Measurements from ENCODE around the gene NAB2.

The NAB2 gene

DNA sequence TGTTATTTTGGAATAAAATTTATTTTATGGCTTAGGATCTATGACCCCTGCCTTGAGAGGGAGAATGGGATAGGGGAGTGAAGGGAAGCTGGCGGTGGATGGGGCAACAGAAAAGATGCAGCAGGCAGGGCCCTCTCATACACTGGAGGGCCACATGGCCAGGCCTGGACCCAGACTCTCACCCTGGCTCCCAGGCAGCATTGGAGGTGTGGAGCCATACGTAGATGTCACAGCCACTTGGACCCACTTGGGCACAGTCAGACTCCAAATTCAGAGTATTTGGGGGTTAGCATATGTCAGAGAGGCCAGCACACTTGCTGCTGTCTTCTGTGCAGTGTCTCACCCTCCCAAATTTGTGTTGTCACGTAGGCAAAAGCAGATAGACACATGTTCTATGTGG lies 6.5 kb downstream of the NAB2 start:
- no peak for DNase-seq

DNA sequence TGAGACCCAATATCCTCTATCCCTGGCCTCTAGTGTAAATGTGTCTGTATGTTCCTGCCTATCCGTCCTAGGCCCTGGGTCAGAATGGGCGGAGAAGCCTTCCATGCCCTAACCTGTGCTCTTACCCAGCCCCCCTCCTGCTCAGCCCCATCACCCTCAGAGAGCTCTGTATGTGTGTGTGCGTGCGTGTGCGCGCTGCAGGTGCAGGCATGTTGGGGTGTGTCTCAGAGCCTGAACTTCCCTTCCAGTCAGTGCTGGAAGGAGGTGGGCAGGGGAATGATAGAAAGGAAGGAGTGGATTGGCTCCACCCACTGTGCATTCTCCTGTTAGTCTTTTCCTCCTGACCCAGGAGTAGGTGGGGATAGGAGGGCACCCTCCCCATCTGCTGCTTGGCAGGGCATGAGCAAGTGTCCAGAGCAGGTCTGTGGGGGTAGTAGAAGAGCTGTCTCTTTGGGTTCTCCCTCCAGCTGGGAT lies 7.2 kb downstream of the NAB2 start:
- peak; percentile 87 for DNase-seq

DNA sequence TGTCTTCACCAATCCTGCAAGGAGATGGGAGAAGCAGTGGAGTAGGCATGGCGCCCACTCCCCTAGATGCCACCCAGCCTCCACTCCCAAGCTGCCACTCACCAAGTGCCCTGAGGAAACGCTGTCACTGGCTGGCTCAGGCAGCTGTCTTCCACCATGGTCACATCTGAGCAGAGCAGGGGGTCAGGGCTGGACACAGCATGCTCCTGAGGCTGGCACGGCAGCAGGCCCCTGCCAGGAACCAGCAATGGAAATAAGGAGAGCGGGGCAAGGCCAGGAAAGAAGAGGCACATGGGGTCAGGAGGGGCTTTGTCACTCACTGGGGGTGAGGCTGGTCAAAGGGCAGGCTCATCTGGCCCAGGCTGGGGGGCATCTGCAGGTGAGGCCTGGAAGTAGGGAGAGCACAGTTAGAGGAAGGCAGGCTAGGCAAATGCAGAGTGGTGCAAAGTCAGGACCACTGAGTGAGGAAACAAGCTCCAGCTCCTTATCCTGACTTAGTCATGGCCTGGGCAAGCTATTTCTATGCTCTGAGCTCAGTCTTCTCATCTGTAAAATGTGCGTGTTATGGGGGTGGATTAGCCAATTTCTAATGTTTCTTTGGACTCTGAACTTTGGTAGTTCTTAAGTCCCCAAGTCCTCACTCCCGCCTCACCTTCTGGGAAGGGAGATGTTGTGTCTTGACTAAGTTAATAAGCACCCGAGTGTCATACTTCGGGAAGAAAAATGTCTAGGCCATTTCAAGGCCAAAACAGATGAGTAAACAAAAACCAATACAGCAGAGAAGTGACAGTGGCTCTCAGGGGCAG lies 8.0 kb downstream of the NAB2 start:
- DNase-seq: no peak

DNA sequence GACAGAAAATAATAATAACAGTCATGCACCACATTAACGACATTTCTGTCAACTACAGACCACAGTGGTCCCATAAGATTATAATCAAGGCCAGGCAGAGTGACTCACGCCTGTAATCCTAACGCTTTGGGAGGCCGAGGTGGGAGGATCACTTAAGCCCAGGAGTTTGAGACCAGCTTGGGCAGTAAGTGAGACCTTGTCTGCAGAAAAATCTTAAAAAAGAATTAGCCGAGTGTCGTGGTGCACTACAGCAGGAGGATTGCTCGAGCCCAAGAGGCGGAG lies 8.6 kb downstream of the NAB2 start:
- DNase-seq: no peak

DNA sequence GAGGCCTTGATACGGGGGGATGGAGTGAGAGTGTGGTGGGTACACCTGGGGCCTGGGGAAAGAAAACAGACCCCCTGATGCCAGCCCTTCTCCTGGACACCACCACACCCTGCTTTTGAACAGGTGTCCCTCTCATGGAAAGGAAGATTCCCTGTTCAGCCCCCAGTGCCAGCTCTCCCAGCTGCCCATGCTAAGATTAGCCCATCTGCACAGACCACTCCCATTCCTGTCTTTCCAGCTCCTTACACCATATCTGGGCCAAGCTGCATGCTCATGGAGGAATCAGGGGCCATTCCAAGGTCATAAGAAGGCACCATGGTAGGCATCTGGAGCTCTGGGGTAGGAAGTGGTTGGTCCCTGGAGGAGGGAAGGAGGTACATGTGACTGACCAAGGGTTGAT lies 9.6 kb downstream of the NAB2 start:
- DNase-seq: no peak

DNA sequence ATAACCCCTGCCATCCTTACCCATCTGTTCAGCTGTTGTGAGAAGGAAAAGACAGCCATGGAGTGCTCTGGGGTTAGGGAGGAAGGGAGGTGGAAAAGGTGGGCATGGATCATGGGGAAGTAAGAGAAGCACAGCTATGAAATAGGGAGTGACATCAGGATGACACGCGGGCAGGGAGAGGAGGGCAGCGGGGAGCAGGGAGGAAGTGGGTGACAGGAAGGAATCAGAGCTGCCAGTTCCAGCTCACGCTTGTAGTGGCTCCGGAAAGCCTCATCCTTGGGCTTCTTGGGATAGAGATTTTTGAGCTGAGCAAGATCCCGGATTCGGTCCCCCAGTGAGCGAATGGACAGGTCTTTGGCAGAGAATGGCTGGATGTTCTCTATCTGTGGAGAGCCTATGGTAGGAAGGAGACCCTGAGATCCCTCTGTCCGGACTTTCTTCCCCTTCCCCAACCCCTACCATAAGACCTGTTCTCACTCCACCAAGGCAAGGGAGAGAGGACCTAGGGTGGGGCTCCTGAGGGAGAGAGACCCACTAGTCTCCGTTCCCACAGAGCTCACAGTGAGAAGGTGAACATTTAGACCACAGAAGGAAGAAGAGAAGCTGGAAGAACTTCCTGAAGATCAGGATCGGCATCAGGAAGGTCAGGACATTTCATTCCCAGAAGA lies 10.3 kb downstream of the NAB2 start:
- no peak for DNase-seq

DNA sequence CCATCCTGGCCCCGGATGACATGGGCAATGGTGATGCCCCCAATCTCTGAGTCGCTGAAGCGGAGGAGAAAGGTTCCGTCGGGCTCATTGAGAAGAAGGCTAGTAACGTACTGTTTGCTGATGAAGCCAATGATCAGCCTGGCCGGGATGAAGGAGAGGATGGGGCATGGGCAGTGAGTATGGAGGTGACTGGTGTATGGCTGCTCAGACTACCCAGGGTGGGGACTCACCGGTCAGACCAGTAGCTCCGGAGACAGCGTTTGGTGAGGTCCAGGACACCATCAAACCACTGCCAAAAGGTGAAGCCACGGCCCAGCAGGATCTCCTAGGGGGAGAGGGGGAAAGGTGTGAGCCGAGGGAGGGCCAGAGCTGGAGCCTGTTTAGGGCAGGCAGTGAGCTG lies 10.9 kb downstream of the NAB2 start:
- no peak for DNase-seq

DNA sequence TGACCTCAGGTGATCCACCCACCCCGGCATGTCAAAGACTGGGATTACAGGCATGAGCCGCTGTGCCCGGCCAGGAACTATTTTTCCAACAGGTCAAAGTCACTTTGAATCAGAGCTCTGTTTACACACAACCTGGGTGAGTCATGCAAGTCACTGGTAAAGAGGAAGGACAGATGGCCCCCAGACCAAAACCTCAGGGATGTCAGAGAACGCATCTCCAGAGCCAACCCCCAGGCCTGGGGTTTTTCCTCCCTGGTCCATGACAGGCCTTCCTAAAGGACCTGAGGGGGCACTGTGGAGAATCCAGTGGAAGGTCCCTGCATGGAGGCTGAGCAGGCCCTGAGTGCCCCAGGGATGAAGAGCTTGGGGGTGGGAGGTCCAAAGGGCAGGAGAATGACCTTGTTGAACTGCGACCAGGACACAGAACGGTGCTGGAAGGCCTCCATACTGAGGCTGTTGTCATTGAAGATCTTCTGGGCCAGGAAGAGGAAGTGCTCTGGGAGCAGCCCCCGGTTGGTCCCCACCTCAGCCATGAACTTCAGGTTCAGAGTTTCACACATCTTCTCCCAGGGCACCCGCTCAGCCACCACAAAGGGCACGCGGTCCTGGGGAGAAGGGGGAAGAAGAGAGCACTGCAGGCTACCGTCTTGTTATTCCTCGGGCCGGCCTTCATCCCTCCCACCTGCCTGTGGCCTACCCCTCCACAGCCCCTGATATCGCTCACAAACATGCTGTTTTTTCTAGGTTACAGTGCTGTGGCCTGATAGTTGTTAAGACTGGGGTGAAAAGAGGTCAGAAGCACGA lies 13.2 kb downstream of the NAB2 start:
- DNase-seq: no peak

DNA sequence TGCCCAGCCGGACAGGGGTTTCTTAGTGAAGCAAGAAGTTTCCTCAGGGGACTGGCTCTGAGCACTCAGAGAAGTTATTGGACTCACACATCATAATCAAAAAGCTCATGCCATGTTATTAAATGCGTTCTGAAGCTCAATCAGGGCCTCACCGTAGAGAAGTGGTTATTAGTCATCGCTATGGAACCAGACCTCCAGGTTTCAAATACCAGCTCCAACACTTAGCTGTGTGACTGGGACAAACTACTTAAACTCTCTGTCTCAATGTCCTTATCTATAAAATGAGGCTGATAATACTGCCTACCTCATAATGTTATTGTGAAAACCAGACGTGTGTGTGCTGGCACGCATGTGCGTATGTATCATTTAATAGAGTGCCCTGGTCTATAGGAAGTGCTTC lies 14.9 kb downstream of the NAB2 start:
- no peak for DNase-seq

DNA sequence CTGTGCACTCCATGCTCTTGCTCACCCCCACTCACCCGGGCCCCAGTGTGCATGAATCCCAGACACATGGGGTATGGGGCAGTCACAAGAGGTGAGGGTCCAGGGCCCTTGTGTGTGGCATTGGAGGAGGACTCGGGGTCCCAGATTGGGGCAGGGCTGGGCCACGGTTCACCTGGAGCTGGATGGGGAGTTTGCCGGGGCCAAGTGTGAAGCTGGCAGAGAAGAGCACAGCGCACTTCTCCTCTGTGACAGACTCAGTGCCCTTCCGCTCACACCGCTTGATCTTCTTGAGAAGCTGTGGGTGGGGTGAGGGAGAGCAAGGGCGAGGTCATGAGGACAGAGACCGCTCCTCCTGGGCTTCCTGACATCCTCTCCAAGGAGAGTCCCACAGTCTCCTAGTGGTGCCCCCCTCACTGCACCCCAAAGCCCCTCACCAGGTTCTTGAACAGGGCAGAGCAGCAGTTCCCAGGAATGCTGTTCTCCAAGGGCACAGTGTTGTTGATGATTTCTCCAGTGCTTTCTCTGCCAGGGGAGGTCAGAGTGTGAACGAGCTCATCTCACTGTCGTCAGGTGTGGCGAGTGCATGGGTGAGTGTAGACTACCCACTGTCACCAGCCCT lies 15.5 kb downstream of the NAB2 start:
- DNase-seq: no peak

DNA sequence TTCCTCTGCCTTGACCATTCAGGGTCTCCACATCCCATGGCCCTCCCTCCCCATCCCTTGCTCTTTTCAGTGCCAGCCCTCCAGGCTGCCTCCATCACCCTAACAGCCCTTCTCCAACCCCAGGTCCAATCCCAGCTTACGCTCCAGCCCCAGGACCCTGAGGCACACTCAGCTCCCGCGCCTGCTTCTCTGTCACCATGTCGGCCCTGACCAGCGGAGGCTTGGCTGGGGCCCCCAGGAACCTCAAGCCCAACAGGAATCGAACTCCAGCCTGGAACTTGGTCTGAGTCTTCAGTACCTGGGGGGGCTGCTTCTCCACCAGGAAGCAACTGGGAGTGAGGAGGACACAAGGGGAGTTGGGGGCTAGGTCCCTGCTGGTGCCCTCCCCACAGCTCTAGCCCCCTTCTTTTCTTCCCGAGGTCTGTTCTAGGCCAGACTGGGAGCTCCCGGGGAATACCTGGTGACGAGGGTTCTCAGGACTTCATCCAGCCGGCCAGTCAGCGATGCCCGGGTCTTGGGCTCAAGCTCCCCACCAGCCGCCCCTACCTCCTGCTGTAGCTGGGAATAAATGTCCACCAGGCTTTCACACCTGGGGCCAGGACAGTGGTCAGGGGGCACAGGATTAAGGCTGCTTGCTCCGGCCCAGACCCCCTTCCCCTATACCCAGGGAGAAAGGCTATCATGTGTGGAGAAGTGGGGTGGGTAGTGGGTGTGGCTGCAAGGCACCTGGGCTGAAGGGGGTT lies 16.3 kb downstream of the NAB2 start:
- DNase-seq: no peak

DNA sequence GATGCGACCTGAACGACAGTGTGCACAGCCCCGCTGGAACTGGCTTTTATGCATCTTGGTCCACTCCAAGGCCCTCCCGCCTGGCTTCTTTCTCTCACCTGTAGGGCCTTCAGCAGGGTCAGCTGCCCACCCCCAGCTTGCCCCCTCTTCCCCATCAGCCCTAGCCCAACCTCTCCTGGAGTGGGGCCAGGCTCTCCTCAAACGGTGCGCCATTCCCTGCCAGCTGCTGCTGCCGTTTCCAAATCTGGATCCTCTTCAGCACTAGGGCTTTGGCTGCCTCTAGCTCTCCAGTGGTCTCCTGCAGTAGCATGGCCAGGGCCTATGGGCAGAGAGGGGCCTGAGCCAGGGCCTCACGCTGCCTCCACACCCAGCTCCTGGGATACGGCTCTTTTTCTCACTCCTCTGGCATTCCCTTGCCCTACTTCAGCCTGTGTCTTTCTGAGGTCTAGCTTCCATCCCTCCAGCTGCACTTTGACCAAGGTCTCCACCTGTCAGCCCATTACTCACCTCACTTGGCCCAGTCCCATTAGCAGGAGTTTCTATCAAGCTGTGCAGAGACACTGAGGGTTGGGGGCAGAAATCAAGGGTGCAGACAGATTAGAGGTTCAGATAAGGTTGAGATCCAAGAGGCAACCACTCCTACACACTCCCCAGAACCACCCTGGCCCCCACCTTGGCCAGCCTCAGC lies 17.3 kb downstream of the NAB2 start:
- no peak for DNase-seq

DNA sequence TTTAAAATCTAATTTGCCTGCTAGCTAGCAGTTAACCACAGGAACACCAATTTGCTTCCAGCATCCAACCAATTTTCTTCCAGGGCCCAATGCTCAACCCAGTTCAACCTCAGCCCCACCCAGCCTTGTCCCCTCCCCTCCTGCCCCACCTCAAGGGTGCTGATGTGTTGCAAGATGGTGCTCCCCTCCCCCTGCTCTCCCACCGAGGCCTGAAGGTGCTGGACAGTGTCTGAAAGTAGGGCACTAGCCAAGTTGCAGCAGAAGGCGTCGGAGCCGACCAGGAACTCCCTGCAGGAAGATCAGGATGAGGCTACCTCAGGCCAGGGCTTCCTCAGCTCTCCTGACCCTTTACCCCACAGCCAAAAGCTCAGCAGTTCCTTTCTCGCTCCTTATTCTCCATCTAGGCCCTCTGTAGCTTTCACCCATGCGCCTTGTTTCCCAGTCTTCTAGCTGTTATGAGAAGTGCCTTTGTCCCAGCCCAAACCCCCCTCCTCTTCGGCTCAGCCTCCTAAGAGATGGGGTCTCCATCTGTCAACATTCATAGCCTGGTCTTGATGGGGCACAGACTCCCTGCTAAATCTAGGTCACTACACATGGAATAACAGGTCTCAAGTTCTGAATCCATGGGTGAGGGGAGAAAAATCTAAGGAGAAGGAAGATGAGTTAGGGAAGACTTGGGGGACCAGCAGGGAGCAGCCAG lies 18.7 kb downstream of the NAB2 start:
- no peak for DNase-seq

DNA sequence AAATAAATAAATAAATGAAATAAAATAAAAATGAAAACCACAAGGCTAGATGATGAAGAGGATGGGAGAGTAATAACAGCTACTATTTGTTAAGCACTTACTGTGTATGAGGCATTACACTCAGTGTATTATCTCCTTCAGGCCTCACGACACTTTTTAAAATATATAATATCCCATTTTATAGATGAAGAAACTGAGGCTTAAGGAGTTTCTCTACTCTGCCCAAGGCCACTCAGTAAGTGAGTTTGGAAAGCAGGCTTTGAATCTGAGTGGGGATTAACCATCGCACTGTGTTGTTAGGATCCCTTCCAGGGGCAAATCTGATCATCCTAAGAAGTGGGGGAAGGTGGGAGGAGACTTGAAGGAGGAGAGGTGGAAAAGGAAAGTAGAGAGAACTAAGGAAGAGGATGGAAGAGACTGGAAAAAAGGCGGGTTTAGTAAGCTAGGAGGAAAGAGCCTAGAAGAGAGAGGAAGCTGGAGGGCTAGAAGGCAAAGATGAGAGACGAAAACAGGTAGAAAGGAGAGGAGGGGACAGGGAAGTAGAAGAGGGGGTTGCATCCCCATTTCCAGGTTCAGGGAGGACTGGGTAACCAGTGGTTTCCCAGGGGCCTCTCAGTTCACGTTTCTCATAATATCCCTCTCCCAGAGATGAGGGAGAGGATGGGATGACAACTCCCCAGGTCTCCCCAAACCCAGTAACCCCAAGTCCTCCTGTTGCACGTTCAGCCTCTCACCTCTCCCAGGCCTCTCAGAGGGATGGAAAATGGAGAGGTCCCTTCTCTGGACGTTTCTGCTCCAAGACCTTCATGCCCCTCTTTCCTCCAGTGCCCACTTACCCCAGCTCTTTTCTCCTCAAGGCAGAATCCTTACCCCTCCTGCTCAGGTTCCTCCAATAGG lies 20.5 kb downstream of the NAB2 start:
- DNase-seq: no peak

DNA sequence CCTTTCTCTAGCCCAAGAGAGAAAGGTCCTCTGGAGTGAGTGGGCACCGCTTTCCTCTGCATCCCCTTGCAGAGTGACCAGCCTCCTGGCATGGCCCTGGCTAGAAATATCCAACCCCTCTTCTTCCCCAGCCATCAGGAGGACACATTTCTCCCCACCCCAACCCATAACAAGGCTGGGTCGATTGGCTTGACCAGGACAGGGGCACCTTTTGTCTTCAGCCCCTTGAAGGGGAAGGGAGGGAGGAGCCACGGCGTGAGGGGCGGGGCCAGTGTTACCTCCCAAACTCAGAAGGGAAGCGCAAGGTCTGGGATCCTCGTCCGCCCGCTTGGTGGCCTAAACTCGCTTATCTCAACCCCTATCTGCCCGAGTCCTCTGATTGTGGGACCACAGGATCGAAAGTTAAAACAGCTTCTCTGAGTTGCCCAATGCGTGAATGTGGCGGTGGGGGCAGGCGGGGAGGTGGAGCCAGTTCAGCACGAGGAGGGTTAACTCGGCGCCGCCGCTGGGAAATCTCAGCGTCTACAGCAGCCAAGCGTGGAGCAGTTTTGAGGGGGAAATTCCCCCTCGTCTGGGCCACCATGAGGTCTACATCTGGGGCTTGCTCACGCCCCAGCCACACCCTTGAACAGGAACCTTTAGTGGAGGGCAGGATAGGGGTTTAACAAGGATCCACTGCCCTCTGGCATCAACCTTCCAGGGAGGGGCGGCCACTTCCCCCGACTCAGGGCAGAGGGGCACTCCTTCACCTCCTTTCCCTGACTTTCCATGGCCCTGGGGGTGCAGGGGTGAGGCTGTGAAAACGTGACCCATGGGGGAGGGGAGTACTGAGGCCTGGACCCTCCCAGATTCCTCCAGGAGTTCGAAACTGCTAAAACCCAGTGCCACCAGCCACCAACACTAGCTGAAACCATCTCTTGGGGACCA lies 21.5 kb downstream of the NAB2 start:
- DNase-seq: no peak

DNA sequence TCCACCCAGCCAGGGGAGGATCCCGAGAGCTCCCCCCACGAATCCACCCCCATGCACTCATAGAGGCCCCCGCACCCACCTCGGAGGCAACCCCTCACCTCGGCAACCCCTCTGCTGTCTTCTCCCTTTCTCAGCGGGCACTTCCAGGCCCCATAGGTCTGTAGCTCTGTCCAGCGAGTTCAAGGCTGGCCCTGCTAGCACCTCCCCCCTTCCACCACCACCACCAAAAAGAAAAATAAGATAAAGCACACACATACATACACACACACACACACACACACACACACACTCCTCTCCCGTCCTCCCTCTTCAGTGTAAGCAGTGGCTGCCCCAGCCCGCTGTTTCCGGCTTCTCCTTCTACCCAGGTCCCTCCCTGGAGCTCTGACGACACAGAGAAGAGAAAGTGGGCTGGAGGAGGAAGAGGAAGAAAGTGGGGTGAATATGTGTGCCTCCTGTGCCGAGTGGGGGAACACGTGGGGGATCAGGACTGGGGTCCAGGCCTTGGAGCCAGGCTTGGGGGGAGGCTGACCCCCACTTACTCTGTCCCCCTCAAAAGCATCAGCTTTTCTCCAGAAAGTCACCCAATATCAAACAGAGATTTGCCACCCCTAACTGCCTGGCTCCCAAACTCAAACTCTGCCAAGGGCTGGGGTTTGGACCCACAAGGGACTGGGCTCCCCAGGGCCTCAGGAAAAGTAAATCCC lies 22.3 kb downstream of the NAB2 start, which contains the start of gene STAT6:
STAT6 (minus strand) TSS at position 332 of the 704 bp plus-strand sequence. CDS start 3,084 bp downstream, outside the sequence.
- peak; percentile 51 for DNase-seq

DNA sequence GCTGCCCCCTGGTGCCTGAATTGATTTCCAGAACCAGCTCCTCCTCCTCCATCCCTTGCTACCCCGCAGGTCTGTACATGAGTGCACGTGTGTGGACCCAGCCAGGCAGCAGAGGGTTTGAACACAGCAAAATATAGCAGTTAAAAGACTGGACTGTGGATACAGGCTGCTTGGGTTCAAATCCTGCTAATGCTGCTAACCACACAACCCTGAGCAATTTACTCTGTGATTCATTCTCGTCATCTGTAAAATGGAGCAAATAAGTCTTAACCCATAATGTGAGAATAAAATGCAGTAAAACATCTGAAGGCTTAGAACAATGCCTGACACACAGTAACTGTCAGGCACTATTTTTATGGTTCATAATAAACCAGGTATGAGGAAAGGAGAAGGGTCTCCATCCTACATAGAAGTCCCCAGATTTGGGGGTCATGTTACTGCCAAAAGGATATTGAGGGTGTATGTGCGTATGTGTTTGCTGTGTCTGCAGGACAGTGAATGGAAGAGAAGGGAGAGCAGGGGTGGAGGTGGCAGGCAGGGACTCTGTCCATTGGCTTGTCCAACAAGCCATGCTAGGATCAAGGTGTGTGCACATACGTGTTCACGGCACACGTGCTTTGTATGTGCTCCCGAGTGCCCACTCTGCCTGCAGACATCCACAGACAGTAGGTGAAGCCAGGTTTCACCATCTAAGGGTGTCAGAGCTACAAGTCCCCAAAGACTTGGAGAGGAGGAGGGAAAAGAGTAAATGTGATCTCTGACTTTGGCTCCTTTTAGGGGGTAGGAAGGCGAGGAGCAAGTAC lies 23.8 kb downstream of the NAB2 start:
- DNase-seq: no peak
